Muscle layer of duodenum (tissue), 2 donors: ENCODE measurements around the gene TAF15.
A peak's percentile ranks its signal among the peaks of the same experiment; 100 is the strongest.

Experiments used
- H3K27ac ChIP-seq: one replicate; pipeline ENCODE4 v1.7.0; 2013; ENCODE audit warnings: mild to moderate bottlenecking, low read length
- H3K27me3 ChIP-seq: one replicate; pipeline ENCODE4 v1.7.0; 2013; ENCODE audit warnings: low read depth, mild to moderate bottlenecking, control low read depth, low read length
- H3K36me3 ChIP-seq, 2 donors: one replicate each; pipeline ENCODE4 v1.7.0; 2013; ENCODE audit warnings: low read length in 2 of 2, control low read depth in 1 of 2, mild to moderate bottlenecking in 1 of 2; ENCODE audit not compliant: insufficient read depth in 2 of 2, control insufficient read depth in 1 of 2
- H3K4me1 ChIP-seq, 2 donors: one replicate each; pipeline ENCODE4 v1.7.0; 2013; ENCODE audit warnings: low read length in 2 of 2, mild to moderate bottlenecking in 2 of 2, control low read depth in 1 of 2, moderate library complexity in 1 of 2; ENCODE audit not compliant: insufficient read depth in 2 of 2, control insufficient read depth in 1 of 2
- H3K4me3 ChIP-seq, 2 donors: one replicate each; pipeline ENCODE4 v1.7.0; 2013; ENCODE audit warnings: low read length in 2 of 2, low read depth in 1 of 2, mild to moderate bottlenecking in 1 of 2
- H3K9me3 ChIP-seq, 2 donors: one replicate each; pipeline ENCODE4 v1.7.0; 2013; ENCODE audit warnings: low read length in 2 of 2, control low read depth in 1 of 2, mild to moderate bottlenecking in 1 of 2; ENCODE audit not compliant: control insufficient read depth in 1 of 2
- donor health status: healthy.

TAF15 gene

DNA sequence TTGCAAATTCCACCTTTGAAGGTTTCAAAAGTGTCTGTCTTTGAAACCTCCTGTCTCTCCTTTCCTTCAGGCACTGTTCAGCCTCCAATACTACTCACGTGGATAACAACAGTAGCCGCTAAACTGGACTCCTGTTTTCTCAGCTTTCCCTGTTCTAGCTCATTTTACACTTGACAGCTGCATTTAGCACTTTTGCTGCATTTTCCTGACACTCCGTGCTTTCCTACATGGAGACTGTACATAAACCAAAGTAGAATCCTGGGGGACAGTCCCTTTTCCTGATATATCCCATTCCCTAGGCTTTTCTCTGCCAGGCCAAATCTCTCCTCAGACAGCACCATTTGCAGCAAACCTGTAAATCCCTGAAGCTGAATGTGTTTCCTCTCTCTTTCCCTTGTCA lies 67.2 kb downstream of the TAF15 start:
- no peaks in the 10 kb centered on the region for H3K4me1 ChIP-seq
- no peaks in the 10 kb centered on the region for H3K9me3 ChIP-seq
- no peak overlapping the region for H3K4me3 ChIP-seq
- H3K36me3 ChIP-seq = no peaks in the 10 kb centered on the region
- H3K27me3 ChIP-seq = no peaks in the 10 kb centered on the region
- H3K27ac ChIP-seq = no peak overlapping the region

DNA sequence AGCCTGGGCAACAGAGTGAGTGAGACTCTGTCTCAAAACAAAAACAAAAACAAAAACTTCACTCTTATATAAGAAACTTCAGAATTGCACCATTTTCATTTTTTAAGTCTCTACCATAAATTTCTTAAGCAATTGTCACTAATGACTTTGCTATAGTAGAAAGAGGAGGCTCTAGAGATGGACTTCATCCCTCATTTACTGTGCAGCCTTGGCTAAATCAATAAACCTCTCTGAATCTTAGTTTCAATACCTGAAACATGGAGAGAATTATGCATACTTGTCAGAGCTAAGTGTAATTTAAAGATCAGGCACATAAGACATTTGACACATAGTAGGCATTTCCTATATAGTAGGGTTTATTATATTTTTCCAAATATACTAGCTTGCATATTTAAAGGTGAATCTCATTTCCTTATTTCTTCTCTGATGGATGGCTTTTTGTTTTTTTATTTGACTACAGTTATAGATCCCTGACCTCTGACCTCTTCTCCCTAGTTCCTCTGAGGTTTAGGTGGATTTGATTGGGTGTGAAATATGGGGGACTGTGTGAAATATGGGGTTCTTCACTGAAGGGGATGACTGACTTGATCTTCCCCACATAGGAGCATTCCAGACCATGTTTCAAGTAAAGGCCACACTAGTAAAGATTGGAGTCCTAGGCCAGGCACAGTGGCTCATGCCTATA lies 68.2 kb downstream of the TAF15 start:
- H3K27me3 ChIP-seq = no peaks in the 10 kb centered on the region
- H3K27ac ChIP-seq = no peak overlapping the region
- no peaks in the 10 kb centered on the region for H3K4me1 ChIP-seq
- H3K4me3 ChIP-seq = no peak overlapping the region
- no peaks in the 10 kb centered on the region for H3K36me3 ChIP-seq
- H3K9me3 ChIP-seq = no peaks in the 10 kb centered on the region

DNA sequence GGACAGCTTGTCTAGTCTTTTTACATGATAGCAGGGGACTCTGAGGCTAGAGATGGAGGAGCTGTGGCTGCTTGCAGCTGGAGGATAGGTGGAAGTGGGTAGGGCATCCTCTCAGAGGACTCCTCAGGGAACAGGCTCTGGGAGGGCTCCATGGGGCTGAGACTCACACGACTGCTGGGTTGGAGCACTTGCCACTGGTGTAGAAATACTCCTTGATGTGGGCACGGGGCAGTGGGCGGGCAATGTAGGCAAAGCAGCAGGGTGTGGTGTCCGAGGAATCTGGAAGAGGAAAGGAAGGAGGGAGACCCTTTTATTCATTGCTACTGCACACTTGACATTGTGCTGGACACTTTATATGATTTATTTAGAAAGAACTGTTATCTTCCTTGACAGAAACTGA lies 69.1 kb downstream of the TAF15 start:
- Histone ChIP-seq H3K27ac (no peak overlapping the region), H3K27me3 (no peaks in the 10 kb centered on the region), H3K4me3 (no peak overlapping the region), H3K9me3 (no peaks in the 10 kb centered on the region), H3K36me3 (no peaks in the 10 kb centered on the region), H3K4me1 (no peaks in the 10 kb centered on the region)

DNA sequence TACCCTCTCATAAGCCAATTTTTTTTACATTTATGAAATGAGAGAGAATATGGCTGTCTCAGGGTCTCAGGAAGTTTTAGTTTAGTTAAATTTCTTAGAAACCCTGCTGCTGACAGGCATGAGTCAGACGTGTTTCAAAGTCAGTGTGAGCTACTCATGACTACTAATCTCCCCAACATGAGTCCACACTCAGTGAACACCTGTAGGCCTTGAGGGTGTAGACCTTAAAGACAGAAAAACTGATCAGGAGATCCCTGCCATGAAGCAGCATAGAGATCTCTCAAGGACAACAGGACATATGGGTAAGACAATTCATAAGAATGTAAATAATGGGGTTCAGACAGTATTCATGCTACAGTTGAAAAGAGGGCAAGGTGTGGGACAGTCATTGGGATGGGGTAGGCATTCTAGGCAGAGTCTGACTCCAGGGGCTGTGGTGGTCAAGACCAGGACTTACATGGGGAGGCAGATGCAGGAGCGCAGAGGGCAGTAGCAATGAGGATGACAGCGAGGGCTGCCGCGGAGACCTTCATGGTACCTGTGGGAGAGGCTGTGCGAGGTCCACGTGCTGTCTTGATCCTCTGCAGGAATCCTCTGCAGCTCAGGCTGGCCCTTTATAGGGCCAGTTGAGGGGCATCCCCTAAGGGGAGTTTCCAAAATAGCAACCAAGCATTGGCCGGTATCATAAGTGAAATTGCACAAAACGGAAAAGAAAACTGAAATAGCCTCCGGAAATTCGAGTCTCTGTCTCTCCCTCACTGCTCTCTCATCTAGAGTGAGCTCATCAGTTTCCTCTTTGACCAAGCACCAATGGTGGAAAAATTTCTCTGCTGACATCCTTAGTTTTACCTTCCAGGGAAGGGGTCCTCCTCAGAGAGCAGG lies 70.7 kb downstream of the TAF15 start, which contains the start of gene CCL5:
Gene CCL5, minus strand, starts transcription at position 588 of the 882 bp plus-strand sequence.
- Histone ChIP-seq H3K27me3 (no peaks in the 10 kb centered on the region), H3K4me3 (no peak within 1 kb of the TSS), H3K9me3 (no peaks in the 10 kb centered on the region), H3K4me1 (no peaks in the 10 kb centered on the region), H3K36me3 (no peaks in the 10 kb centered on the region), H3K27ac (no peak within 1 kb of the TSS)

DNA sequence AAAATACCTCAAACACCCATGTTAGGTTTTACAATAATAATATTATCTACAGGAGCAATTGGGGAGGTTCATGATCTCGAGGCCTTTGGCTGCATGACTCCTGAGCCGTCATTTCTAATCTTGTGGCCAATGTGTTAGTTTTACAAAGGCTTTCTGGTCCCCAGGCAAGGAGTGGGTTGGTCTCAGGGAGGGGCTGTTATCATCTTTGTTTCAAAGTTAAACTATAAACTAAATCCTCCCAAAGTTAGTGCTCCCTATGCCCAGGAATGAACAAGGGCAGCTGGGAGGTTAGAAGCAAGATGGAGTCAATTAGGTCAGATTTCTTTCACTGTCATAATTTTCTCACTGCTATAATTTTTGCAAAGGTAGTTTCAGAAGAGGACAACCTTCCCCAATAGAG lies 80.0 kb downstream of the TAF15 start:
- no peaks in the 10 kb centered on the region for H3K9me3 ChIP-seq
- H3K27me3 ChIP-seq = no peaks in the 10 kb centered on the region
- no peaks in the 10 kb centered on the region for H3K4me1 ChIP-seq
- no peak overlapping the region for H3K4me3 ChIP-seq
- no peaks in the 10 kb centered on the region for H3K36me3 ChIP-seq
- H3K27ac ChIP-seq = no peak overlapping the region

DNA sequence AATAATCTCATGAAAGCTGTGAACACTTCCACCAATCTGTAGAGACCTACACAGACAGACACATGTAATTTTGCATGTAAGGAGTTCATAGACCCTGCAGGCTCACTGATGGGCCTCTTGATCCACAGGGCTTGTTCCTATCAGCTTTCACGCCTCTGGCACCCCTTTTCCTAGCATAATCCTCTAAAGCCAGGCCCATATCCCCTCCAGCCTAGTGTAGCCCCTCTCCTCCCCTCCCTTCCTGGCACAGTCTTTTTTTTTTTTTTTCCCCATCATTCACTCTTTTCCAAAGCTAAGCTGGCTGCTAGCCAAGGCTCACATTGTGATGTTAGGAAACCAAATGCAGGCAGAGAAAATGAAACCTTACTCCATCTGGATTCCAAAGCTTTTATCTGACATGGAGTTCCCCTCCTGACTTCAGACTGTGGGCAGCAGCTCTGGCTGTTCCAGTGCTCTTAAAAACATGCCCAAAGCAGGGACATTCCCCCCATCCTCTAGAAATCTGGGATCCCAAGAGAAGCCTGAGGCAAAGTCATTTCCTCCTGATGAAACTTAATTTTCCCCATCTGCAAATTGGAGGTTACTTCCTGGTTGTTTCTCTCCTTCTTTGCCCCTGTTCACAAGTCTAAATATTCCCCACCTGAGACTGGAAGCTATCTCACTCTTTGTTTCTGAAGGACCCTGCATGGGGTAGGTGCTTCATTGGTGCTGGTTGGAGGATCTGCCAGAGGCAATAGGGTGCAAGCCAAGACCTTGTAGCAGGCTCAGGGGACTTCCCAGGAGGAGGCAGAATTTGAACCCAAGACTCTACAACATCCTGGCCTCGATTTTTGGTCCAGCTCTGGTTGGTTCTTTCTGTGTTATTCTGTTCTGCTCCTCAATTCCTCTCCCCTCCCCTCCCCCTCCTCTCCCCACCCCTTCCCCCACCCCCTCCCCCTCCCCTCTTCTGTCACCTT lies 80.8 kb downstream of the TAF15 start:
- Histone ChIP-seq H3K36me3 (no peaks in the 10 kb centered on the region), H3K4me1 (no peaks in the 10 kb centered on the region), H3K9me3 (no peaks in the 10 kb centered on the region), H3K27me3 (no peaks in the 10 kb centered on the region), H3K4me3 (no peak overlapping the region), H3K27ac (peak overlapping the region; percentile 54)

DNA sequence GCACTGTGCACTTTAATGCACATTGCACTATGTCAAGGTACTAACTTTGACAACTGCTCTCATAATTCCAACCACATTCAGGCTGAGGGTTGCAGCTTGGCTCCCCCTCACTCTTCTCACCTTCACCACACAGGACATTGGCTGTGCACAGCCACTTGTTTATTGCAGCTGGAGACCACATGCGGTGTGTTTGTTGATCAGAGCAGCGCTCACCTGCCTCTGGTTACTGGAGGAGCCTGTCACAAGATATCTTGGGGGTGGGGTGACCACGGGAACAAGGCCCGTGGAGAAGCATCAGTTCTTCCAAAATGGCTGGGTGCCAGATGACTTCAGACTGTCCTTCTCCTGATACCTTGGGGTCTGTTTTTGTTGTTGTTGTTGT lies 81.5 kb downstream of the TAF15 start:
- Histone ChIP-seq H3K4me1 (no peaks in the 10 kb centered on the region), H3K36me3 (no peaks in the 10 kb centered on the region), H3K27me3 (no peaks in the 10 kb centered on the region), H3K4me3 (no peak overlapping the region), H3K27ac (no peak overlapping the region), H3K9me3 (no peaks in the 10 kb centered on the region)

DNA sequence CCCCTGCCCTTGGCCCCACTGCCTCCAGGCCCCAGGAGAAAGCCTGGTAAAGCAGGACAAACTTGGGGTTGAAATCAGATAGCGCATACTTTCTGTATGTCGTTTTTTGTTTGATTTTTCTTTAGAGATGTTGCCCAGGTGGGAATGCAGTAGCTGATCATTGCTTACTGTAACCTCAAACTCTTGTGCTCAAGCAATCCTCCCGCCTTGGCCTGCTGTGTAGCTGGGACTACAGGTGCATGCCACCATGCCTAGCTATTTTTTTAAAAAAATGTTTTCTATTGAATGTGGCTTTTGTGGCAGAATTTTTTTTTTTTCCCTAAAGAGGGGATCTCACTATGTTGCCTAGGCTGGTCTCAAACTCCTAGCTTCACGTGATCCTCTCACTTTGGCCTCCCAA lies 82.0 kb downstream of the TAF15 start:
- H3K36me3 ChIP-seq = no peaks in the 10 kb centered on the region
- no peaks in the 10 kb centered on the region for H3K4me1 ChIP-seq
- H3K27me3 ChIP-seq = no peaks in the 10 kb centered on the region
- no peaks in the 10 kb centered on the region for H3K9me3 ChIP-seq
- no peak overlapping the region for H3K4me3 ChIP-seq
- H3K27ac ChIP-seq = no peak overlapping the region

DNA sequence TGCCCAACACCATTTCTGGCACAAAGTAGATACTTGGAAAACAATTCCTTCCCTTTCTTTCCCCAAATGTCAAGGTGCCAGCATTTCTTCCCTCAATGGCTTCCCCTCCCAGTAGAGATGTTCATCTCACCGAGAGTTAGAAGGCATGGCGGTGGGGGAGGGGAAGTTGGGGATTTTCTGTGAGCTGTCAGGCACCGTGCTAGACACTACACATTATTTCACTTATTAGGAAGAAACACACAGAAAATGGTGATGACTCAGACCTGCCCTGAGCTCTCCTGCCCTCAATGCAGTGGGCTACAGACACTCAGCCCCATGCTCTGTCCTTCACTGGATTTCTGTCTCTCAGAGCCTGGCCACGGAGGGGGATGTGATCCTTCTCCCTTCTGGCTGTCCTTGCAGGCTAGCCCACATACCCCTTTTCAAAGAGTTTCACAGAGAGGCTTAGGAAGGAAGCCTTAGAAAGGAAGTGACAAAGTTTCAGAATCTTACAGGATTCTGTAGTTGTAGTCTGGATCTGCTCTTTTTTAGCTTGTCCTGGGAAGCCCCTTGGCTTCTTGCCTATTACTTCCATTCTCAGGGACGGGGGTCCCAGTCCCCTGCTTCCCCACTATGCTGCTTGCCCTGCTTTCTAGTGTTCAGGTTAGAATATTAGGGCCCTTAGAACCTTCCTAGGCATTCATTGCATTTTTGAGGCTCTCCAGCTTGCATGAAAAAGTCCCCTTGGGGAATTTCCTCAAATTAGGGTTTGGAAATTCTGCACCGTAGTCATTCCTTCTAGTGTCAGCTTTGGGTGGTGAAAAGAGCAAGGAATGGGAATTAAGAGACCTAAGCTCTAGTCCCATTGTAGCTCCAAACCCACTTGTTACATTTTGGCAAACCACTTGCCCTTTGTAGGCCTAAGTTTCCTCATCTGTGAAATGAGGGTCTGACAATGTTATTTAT lies 83.1 kb downstream of the TAF15 start:
- Histone ChIP-seq H3K4me1 (no peaks in the 10 kb centered on the region), H3K36me3 (no peaks in the 10 kb centered on the region), H3K27me3 (no peaks in the 10 kb centered on the region), H3K4me3 (no peak overlapping the region), H3K27ac (no peak overlapping the region), H3K9me3 (no peaks in the 10 kb centered on the region)

DNA sequence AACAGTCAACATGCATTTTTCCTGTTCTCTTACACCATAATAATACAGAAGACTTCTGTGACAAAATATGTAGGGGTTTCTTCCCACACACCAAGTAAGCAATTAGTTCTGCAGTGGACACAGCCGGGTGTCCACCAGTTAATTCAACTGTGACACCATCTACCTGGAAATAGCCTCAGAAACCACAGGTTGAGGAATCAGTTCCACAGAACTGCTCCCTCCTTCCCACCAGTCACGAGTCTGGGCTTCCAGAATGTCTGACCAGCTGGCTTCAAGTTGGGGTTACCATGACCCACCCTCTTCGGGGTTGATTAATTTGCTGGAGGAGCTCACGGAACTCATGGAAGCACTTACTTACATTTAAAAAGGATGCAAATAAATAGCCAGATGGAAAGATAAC lies 84.5 kb downstream of the TAF15 start:
- Histone ChIP-seq H3K27ac (no peak overlapping the region), H3K27me3 (no peaks in the 10 kb centered on the region), H3K9me3 (no peaks in the 10 kb centered on the region), H3K4me3 (no peak overlapping the region), H3K4me1 (no peaks in the 10 kb centered on the region), H3K36me3 (no peaks in the 10 kb centered on the region)
